B cell (primary cell): Measurements from ENCODE around the gene RPL10A.

Experiments
- EZH2 ChIP-seq: IDR thresholded peaks from 2 replicates; pipeline ENCODE4 v1.6.1; 2012; ENCODE audit warnings: borderline replicate concordance, low read depth, mild to moderate bottlenecking, moderate library complexity, low read length; ENCODE audit not compliant: insufficient read depth, poor library complexity, severe bottlenecking
- TF ChIP-seq, protein P1 (sequence below): fragments of 200-600 bp; IDR thresholded peaks from one replicate; pipeline ENCODE4 v1.8.0; 2022; ENCODE audit warnings: antibody characterized with exemption, mild to moderate bottlenecking

DNA sequence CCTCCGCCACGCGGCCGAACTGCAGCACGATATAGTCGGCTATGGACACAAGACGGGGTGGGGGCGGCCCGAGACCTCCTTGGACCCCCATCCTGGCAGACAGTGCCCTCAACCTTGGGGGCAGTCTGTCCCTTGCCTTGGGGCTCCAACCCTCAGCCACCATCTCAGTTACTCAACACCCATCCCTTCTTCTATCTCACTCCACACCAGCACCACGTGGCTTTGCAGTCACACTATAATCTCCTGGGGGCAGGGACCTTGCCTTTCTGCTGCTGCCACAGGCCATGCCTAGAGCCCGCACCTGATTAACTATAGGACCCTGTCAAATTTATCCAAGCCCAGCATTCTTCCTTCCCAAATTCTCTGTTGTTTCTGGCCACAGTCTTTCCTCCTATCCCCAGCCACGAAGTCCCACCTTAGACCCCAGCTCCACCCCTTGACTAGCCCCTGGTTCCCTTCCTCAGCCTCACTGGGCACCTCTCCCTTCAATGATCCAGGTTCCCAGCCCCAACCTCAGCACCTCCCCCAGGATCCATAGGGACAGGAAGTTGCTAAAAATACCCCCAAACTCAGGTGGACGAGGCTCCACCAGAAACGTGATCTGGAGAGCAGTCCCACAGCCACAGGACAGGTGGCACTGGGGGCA lies 30.3 kb downstream of the RPL10A start:
- TF ChIP-seq, protein P1, sequence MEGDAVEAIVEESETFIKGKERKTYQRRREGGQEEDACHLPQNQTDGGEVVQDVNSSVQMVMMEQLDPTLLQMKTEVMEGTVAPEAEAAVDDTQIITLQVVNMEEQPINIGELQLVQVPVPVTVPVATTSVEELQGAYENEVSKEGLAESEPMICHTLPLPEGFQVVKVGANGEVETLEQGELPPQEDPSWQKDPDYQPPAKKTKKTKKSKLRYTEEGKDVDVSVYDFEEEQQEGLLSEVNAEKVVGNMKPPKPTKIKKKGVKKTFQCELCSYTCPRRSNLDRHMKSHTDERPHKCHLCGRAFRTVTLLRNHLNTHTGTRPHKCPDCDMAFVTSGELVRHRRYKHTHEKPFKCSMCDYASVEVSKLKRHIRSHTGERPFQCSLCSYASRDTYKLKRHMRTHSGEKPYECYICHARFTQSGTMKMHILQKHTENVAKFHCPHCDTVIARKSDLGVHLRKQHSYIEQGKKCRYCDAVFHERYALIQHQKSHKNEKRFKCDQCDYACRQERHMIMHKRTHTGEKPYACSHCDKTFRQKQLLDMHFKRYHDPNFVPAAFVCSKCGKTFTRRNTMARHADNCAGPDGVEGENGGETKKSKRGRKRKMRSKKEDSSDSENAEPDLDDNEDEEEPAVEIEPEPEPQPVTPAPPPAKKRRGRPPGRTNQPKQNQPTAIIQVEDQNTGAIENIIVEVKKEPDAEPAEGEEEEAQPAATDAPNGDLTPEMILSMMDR = no peak
- no peak for TF ChIP-seq EZH2
